BJ (cell line): ENCODE data around the gene PTGDR2. TPM values are rescaled to one million over a fixed set of nuclear protein-coding genes. Genes with fewer than 3 reads are reported as not detected.

ENCODE experiments used
- CTCF ChIA-PET: fragments of 350-600 bp; formaldehyde crosslinking; extraction: SDS; loops from one replicate; lab custom pipeline; 2021; ENCODE audit warnings: antibody characterized with exemption, inconsistent platforms; lab: Yijun Ruan, JAX
- POLR2A ChIA-PET: fragments of 300-600 bp; sonication (Branson Sonifier 250); formaldehyde crosslinking; extraction: SDS; loops from one replicate; lab custom pipeline; 2021; ENCODE audit warnings: antibody characterized with exemption; lab: Charles Lee
- DNase-seq: peaks from one replicate; pipeline ENCODE4 v3.0.0-alpha.2; 2011; ENCODE audit warnings: low read depth
- H3K27me3 ChIP-seq: 2 replicates; pipeline ENCODE4 v1.6.0; 2011; ENCODE audit warnings: low read length; ENCODE audit not compliant: control insufficient read depth, insufficient read depth
- H3K36me3 ChIP-seq: 2 replicates; pipeline ENCODE4 v1.5.1; 2011; ENCODE audit warnings: low read length; ENCODE audit not compliant: control insufficient read depth, insufficient read depth
- H3K4me3 ChIP-seq: 2 replicates; pipeline ENCODE4 v1.5.1; 2011; ENCODE audit warnings: low read depth, mild to moderate bottlenecking, control low read depth, low read length
- polyA plus RNA-seq: library from polyadenylated mRNA; depleted of rRNA; stranded (reverse); fragments of >200 nt; gene quantifications from 2 replicates; pipeline ENCODE4 v1.2.3, GENCODE V29; 2011
- TF ChIP-seq, protein P1 (sequence below): IDR thresholded peaks from 2 replicates; pipeline ENCODE4 v1.5.1; 2011; ENCODE audit warnings: low read depth, mild to moderate bottlenecking, control low read depth, inconsistent platforms, low read length, moderate library complexity; ENCODE audit not compliant: insufficient read depth

PTGDR2 gene
- polyA plus RNA-seq, 1 experiment: 0.02 TPM

DNA sequence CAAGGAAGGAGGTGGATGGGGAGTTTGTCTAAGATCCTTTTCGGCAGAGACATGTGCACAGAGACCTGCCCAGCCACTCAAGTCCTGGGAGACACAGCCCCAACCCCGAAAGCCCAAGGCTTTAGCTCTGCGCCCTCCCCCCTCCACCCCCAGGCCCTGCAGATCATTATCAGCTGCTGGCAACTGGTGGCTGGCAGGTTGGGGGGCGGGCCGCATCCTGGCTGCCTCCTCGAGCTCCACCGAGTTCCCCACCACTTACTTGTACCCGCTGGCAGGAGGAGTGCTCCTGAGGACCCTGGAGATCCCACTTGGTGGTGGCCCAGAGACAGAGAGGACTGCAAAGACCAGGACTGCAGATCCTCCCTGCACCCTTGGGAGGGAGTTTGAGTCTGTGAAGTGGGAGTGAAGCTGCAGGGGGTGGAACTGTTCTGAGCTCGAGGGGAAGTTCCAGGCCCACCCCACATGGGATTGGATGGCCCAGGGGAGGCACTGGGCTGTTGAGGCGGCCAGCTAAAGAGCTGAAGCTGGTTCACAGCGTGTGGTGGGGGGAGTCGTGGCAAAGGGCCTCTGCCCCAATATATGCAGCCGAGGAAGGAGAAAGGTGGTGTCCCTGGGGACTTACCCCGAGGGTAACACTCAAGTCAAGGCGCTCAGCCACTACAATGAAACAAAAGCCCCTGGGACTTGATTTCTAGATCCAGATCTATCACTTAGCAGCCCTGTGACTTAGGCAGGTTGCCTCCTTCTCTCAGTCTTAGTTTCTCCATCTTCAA, 33.7 kb downstream of the PTGDR2 start:
- no peak for DNase-seq
- TF ChIP-seq, protein P1, sequence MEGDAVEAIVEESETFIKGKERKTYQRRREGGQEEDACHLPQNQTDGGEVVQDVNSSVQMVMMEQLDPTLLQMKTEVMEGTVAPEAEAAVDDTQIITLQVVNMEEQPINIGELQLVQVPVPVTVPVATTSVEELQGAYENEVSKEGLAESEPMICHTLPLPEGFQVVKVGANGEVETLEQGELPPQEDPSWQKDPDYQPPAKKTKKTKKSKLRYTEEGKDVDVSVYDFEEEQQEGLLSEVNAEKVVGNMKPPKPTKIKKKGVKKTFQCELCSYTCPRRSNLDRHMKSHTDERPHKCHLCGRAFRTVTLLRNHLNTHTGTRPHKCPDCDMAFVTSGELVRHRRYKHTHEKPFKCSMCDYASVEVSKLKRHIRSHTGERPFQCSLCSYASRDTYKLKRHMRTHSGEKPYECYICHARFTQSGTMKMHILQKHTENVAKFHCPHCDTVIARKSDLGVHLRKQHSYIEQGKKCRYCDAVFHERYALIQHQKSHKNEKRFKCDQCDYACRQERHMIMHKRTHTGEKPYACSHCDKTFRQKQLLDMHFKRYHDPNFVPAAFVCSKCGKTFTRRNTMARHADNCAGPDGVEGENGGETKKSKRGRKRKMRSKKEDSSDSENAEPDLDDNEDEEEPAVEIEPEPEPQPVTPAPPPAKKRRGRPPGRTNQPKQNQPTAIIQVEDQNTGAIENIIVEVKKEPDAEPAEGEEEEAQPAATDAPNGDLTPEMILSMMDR: no peak
- ChIA-PET POLR2A (no interaction called here), CTCF (interaction anchor here (0.7 to 29.2 kb wide), 5 partner anchors 10 to 227 kb away, joined by 3 to 716 read pairs (median 4); partner anchors contain the start of gene PRPF19)
- no peak overlapping the region for H3K4me3 ChIP-seq
- peaks cover 6% of the 10 kb centered on the region; the same call in 1 of the 2 replicates for H3K27me3 ChIP-seq
- no peaks in the 10 kb centered on the region for H3K36me3 ChIP-seq

GRCh38 chr11:60818057-60818456, 37.7 kb downstream of the PTGDR2 start:
- POLR2A ChIA-PET: no interaction called here
- CTCF ChIA-PET: interaction anchor here (29.2 kb wide), 1 partner anchor 76 kb away, joined by 716 read pairs; the partner anchor contains the start of gene PRPF19

DNA sequence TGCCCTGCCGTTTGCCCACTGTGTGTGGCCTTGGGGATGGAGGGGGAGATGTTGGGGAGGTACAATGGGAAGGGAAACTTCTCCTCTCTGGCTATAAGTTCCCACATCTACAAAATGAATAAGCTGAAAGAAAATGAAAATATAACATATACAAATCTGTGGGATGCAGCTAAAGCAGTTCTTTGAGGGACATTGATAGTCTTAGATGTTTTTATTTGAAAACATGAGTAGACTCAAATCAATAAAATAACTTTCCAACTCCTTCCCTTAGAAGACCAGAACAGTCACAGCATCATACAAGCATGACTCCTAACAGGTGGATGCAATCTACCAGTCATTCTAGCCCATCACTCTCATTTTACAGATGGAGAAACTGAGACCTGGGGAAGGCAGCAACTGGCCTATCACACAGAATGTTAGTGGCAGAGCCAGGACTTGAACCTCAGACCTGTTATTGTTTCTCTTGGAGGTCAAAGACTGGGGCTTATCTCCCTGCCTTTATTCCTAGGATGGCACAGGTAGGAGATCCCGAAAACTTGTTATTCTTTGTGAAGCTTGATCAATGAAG, 39.1 kb downstream of the PTGDR2 start:
- Histone ChIP-seq H3K36me3 (no peaks in the 10 kb centered on the region), H3K27me3 (peaks cover 3% of the 10 kb centered on the region), H3K4me3 (no peak overlapping the region)
- no peak for DNase-seq
- TF ChIP-seq, protein P1: no peak
- POLR2A ChIA-PET: no interaction called here
- CTCF ChIA-PET: interaction anchor here (1.2 kb wide), 1 partner anchor 15 kb away, joined by 5 read pairs; no protein-coding TSS in a partner anchor

More at GRCh38 chr11:60818057-60818456, 37.7 kb downstream of the PTGDR2 start:
- TF ChIP-seq, protein P1: no peak
- no peak for DNase-seq
- peaks cover 4% of the 10 kb centered on the region; the same call in 1 of the 2 replicates for H3K27me3 ChIP-seq
- H3K36me3 ChIP-seq: no peaks in the 10 kb centered on the region
- H3K4me3 ChIP-seq: no peak overlapping the region

- ChIA-PET POLR2A (no interaction called here), CTCF (no interaction called here)
- TF ChIP-seq, protein P1: no peak
These were observed 41.6 kb downstream of the PTGDR2 start for GRCh38 chr11:60814112-60814511.

DNA sequence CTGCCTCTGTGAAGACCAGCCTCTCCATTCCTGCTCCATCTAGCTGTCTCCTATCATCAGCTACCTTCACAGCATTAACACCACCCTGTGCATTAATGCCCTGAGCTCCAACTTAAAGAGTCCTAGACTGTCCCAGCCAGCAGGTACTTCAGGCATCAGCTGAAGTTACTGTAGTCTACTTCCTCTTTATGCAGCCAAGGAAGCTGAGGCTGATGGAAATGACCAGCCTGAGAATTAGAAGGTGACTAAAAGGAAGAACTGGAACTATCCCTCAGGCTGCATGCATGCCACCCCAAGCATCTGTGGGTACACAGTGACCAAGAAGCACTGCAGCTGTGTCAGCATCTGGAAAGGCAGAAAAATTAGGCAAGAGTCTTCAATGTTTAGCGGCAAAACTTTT, 42.4 kb downstream of the PTGDR2 start:
- CTCF ChIA-PET: no interaction called here
- Histone ChIP-seq H3K27me3 (peaks cover 1% of the 10 kb centered on the region), H3K36me3 (no peaks in the 10 kb centered on the region), H3K4me3 (no peak overlapping the region)
- TF ChIP-seq, protein P1: no peak
- no peak for DNase-seq
- POLR2A ChIA-PET: no interaction called here

More at GRCh38 chr11:60814112-60814511, 41.6 kb downstream of the PTGDR2 start:
- Histone ChIP-seq H3K4me3 (no peak overlapping the region), H3K27me3 (peaks cover 1% of the 10 kb centered on the region), H3K36me3 (no peaks in the 10 kb centered on the region)
- no peak for DNase-seq
